Choroid plexus epithelial cell (primary cell): ENCODE measurements around the gene TFRC.
"Not testable (repeated sequence)": the region's sequence is repeated elsewhere in the genome, so short reads cannot be mapped to it uniquely, and the experiment has no call there.

Experiments used
- DNase-seq: peaks from one replicate; pipeline ENCODE4 v3.0.0-alpha.2; 2010; ENCODE audit warnings: low read depth
- H3K4me3 ChIP-seq: 2 replicates; pipeline ENCODE4 v1.5.1; 2011; ENCODE audit warnings: low read depth, mild to moderate bottlenecking, control low read depth, low read length, moderate library complexity
- CTCF ChIP-seq: conservative IDR thresholded peaks from 2 replicates; pipeline ENCODE4 v1.5.1; 2011; ENCODE audit warnings: low read depth, mild to moderate bottlenecking, control low read depth, inconsistent platforms, low read length, moderate library complexity

The TFRC gene

GRCh38 chr3:196008387-196008786 lies 73.5 kb downstream of the TFRC start:
- no peak for DNase-seq
- no peak for TF ChIP-seq CTCF
- no peak overlapping the region for H3K4me3 ChIP-seq

GRCh38 chr3:196007744-196008335 lies 74.0 kb downstream of the TFRC start:
- no peak for DNase-seq
- no peak overlapping the region for H3K4me3 ChIP-seq
- no peak for TF ChIP-seq CTCF

- not testable (repeated sequence) for H3K4me3 ChIP-seq
Observed at GRCh38 chr3:196005338-196005737, 76.6 kb downstream of the TFRC start.

GRCh38 chr3:196004359-196005052 lies 77.4 kb downstream of the TFRC start:
- DNase-seq, H3K4me3 ChIP-seq: not testable (repeated sequence)

More at GRCh38 chr3:196005338-196005737, 76.6 kb downstream of the TFRC start:
- DNase-seq = not testable (repeated sequence)

- TF ChIP-seq CTCF = no peak
- H3K4me3 ChIP-seq = no peak overlapping the region
- DNase-seq = no peak
Observed at GRCh38 chr3:196003611-196004010, 78.3 kb downstream of the TFRC start.

GRCh38 chr3:196002721-196003120 lies 79.2 kb downstream of the TFRC start:
- DNase-seq = not testable (repeated sequence)

GRCh38 chr3:196001240-196001639 lies 80.7 kb downstream of the TFRC start:
- DNase-seq, H3K4me3 ChIP-seq: not testable (repeated sequence)

More at GRCh38 chr3:196002721-196003120, 79.2 kb downstream of the TFRC start:
- not testable (repeated sequence) for H3K4me3 ChIP-seq

GRCh38 chr3:196000360-196000950 lies 81.4 kb downstream of the TFRC start:
- not testable (repeated sequence) for DNase-seq, H3K4me3 ChIP-seq

- H3K4me3 ChIP-seq = no peak overlapping the region
- no peak for TF ChIP-seq CTCF
- peak; percentile 26 for DNase-seq
Observed at GRCh38 chr3:195999896-196000295, 82.0 kb downstream of the TFRC start.
